ENCODE data around the gene MYOCOS.

Gene MYOCOS

GRCh38 chr1:171666114-171666769 is 44.2 kb downstream of the MYOCOS start:
- Histone ChIP-seq H3K4me1 (ENCODE audit: insufficient read depth, low read length, poor library complexity, severe bottlenecking) (no peaks in the 10 kb centered on the region), H3K9me3 (ENCODE audit: insufficient read depth, low read depth, low read length) (no peaks in the 10 kb centered on the region), H3F3A (ENCODE audit: low read depth) (no peaks in the 10 kb centered on the region), H4K20me1 (ENCODE audit: insufficient read depth, low read length, poor library complexity, severe bottlenecking) (no peaks in the 10 kb centered on the region), H3K4me3 (ENCODE audit: low read length, poor library complexity, severe bottlenecking) (no peak overlapping the region), H3K27me3 (ENCODE audit: insufficient read depth, low read length, poor library complexity, severe bottlenecking) (no peaks in the 10 kb centered on the region), H3K9ac (ENCODE audit: low read depth, low read length, poor library complexity, severe bottlenecking) (no peak overlapping the region), H3K4me2 (ENCODE audit: low read depth, low read length, poor library complexity, severe bottlenecking) (no peak overlapping the region), H3K36me3 (ENCODE audit: insufficient read depth, low read length) (no peaks in the 10 kb centered on the region), H3K79me2 (ENCODE audit: insufficient read depth, low read length) (no peaks in the 10 kb centered on the region), H2AFZ (ENCODE audit: low read length) (no peak overlapping the region), H3K9me2 (replicated peaks; ENCODE audit: low read depth, low read length) (no peaks in the 10 kb centered on the region)
- TF ChIP-seq EZH2phosphoT487 (IDR thresholded peaks at IDR 0.05; ENCODE audit: borderline replicate concordance) (no peak), CTCF (conservative IDR thresholded peaks at IDR 0.05; ENCODE audit: low read length) (no peak)

GRCh38 chr1:171668372-171668771 is 46.3 kb downstream of the MYOCOS start:
- Histone ChIP-seq H3K27me3 (ENCODE audit: insufficient read depth, low read length, poor library complexity, severe bottlenecking) (no peaks in the 10 kb centered on the region), H3K9me2 (replicated peaks; ENCODE audit: low read depth, low read length) (no peaks in the 10 kb centered on the region), H3K9me3 (ENCODE audit: insufficient read depth, low read depth, low read length) (no peaks in the 10 kb centered on the region), H3K36me3 (ENCODE audit: insufficient read depth, low read length) (no peaks in the 10 kb centered on the region), H3K4me3 (ENCODE audit: low read length, poor library complexity, severe bottlenecking) (no peak overlapping the region), H3K4me1 (ENCODE audit: insufficient read depth, low read length, poor library complexity, severe bottlenecking) (no peaks in the 10 kb centered on the region), H4K20me1 (ENCODE audit: insufficient read depth, low read length, poor library complexity, severe bottlenecking) (no peaks in the 10 kb centered on the region), H2AFZ (ENCODE audit: low read length) (no peak overlapping the region), H3K79me2 (ENCODE audit: insufficient read depth, low read length) (no peaks in the 10 kb centered on the region), H3F3A (ENCODE audit: low read depth) (no peaks in the 10 kb centered on the region), H3K4me2 (ENCODE audit: low read depth, low read length, poor library complexity, severe bottlenecking) (no peak overlapping the region), H3K9ac (ENCODE audit: low read depth, low read length, poor library complexity, severe bottlenecking) (no peak overlapping the region)
- TF ChIP-seq EZH2phosphoT487 (IDR thresholded peaks at IDR 0.05; ENCODE audit: borderline replicate concordance): no peak
- no peak for TF ChIP-seq CTCF (conservative IDR thresholded peaks at IDR 0.05; ENCODE audit: low read length)

- Histone ChIP-seq H3F3A (ENCODE audit: low read depth) (no peaks in the 10 kb centered on the region), H3K9ac (ENCODE audit: low read depth, low read length, poor library complexity, severe bottlenecking) (no peak overlapping the region), H3K36me3 (ENCODE audit: insufficient read depth, low read length) (no peaks in the 10 kb centered on the region), H3K9me3 (ENCODE audit: insufficient read depth, low read depth, low read length) (no peaks in the 10 kb centered on the region), H3K4me3 (ENCODE audit: low read length, poor library complexity, severe bottlenecking) (no peak overlapping the region), H3K4me2 (ENCODE audit: low read depth, low read length, poor library complexity, severe bottlenecking) (no peak overlapping the region), H4K20me1 (ENCODE audit: insufficient read depth, low read length, poor library complexity, severe bottlenecking) (no peaks in the 10 kb centered on the region), H3K27me3 (ENCODE audit: insufficient read depth, low read length, poor library complexity, severe bottlenecking) (no peaks in the 10 kb centered on the region), H3K4me1 (ENCODE audit: insufficient read depth, low read length, poor library complexity, severe bottlenecking) (no peaks in the 10 kb centered on the region), H3K79me2 (ENCODE audit: insufficient read depth, low read length) (no peaks in the 10 kb centered on the region), H2AFZ (ENCODE audit: low read length) (no peak overlapping the region), H3K9me2 (replicated peaks; ENCODE audit: low read depth, low read length) (no peaks in the 10 kb centered on the region)
- no peak for TF ChIP-seq EZH2phosphoT487 (IDR thresholded peaks at IDR 0.05; ENCODE audit: borderline replicate concordance)
- no peak for TF ChIP-seq CTCF (conservative IDR thresholded peaks at IDR 0.05; ENCODE audit: low read length)
Observed at GRCh38 chr1:171670739-171671138, 48.7 kb downstream of the MYOCOS start.
